Motor neuron (in vitro differentiated cells): ENCODE data around the gene CD247. TPM values are rescaled to one million over a fixed set of nuclear protein-coding genes. Genes with fewer than 3 reads are reported as not detected.

Experiments used
- ATAC-seq, 8 experiments: fragments of 200-7000 bp; cut with Tn5 transposase; replicated peaks in 6 of 8; 2 replicates each; pipeline ENCODE4 v1.8.0; 2021; ENCODE audit warnings: mild to moderate bottlenecking in 8 of 8, moderate library complexity in 8 of 8
- H3K27ac ChIP-seq, 2 donors: fragments of 250-450 bp; sonication (Bioruptor Pico); 2 replicates each; pipeline ENCODE4 v1.9.0; 2021; ENCODE audit warnings: antibody characterized with exemption in 2 of 2, mild to moderate bottlenecking in 2 of 2, moderate library complexity in 1 of 2
- H3K4me1 ChIP-seq, 2 donors: fragments of 250-450 bp; sonication (Bioruptor Pico); replicated peaks in 1 of 2; 2 replicates each; pipeline ENCODE4 v1.6.1; 2021; ENCODE audit warnings: antibody characterized with exemption in 2 of 2, mild to moderate bottlenecking in 2 of 2, moderate library complexity in 1 of 2
- H3K4me3 ChIP-seq, 5 donors: fragments of 250-450 bp; sonication (Bioruptor Pico); 2 replicates each; pipeline ENCODE4 v1.9.0; 2021; ENCODE audit warnings: antibody characterized with exemption in 5 of 5, mild to moderate bottlenecking in 5 of 5, moderate library complexity in 4 of 5
- WGBS, 10 experiments: fragments of 450-650 bp; shearing (Covaris generic); methylation state at CpG; one replicate each; pipeline ENCODE4 v1.0.0; 2022; 5-methylcytosine and 5-hydroxymethylcytosine counted together
- in situ Hi-C, 9 experiments: fragments of 400-800 bp; cut with MboI; loops; one replicate each; pipeline ENCODE4 v1.15.0; 2021; ENCODE audit warnings: low sequenced_read_pairs in 9 of 9, low pct_unique_long_range_greater_than_20kb in 2 of 9; ENCODE audit not compliant: unreplicated experiment in 9 of 9
- total RNA-seq, 8 experiments: library from RNA; unstranded; fragments of 300-600 nt; gene quantifications; 2 replicates each; pipeline versions ENCODE4 v1.2.3 to v1.2.4, GENCODE V29; 2022

Gene CD247
- total RNA-seq, 8 experiments from 2014 or later: 0.21 to 4.2 (median 1.8) TPM

DNA sequence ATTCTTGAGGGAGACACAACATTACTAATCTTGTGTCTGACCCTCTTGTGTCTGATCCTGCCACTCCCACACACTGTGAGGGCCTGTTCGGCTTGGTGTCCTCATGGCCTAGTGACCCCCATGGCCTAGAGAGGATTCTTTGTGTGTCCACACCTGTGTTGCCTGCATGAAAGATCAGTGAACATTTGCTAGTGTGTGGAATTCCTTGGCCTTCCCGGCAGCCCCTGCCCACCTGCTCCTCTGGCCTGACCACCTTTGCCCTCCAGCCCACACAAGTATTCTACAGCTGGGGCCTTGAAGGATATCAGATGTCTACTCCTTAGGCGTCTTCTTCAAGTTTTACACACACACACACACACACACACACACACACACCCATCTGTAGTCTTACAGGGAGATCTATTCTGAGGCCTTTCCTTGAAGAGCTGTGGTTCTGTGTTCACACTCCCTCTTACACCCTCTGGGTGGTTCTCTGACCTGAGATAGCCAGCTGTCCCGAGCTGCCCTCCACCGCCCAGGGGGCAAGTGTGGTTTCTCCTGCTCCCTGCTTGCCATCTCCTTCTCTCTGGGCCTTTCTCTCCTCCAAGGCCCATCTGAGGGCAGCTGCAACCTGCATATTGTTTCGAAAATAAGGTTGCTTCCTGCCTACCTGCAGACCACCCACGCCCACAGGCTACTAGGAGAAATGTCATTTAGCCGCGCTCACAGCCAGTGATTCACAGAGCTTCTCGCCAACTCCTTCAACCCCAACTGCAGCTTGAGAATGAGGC lies 45.4 kb downstream of the CD247 start:
- WGBS, 10 experiments: 51 to 100% (median 77%) methylated on average over 2 to 10 of the region's 10 CpGs; no CpG with 5 or more reads in 3 of the 10 experiments
- Histone ChIP-seq H3K4me3 (no peak overlapping the region), H3K27ac (no peak overlapping the region), H3K4me1 (peaks cover 7 to 21% of the 10 kb centered on the region in 2 donors)
- peak in 4 of 8 experiments; percentile 16 to 82 (median 46) for ATAC-seq
- in situ Hi-C loops: no loop called here

- 30 to 95% (median 81%) methylated on average over 2 to 5 of the region's 5 CpGs for WGBS, 10 experiments
- Histone ChIP-seq H3K27ac (no peak overlapping the region), H3K4me1 (peaks cover 7 to 35% of the 10 kb centered on the region in 2 donors), H3K4me3 (no peak overlapping the region)
- ATAC-seq: no peak
- in situ Hi-C loops: no loop called here
These were observed 46.8 kb downstream of the CD247 start for GRCh38 chr1:167471568-167471967.

- 47 to 100% (median 83%) methylated on average over 2 to 7 of the region's 7 CpGs for whole genome bisulfite sequencing, 10 experiments
These were observed 48.9 kb downstream of the CD247 start for GRCh38 chr1:167469280-167469965.

GRCh38 chr1:167467752-167468151 lies 50.6 kb downstream of the CD247 start:
- 0 to 97% (median 71%) methylated on average over 3 to 9 of the region's 9 CpGs for WGBS, 10 experiments
- peak in 5 of 8 experiments; percentile 17 to 71 (median 26) for ATAC-seq
- Histone ChIP-seq H3K27ac (no peak overlapping the region), H3K4me1 (peaks cover 25 to 55% of the 10 kb centered on the region in 2 donors), H3K4me3 (no peak overlapping the region)
- in situ Hi-C loops: no loop called here

More at GRCh38 chr1:167469280-167469965, 48.9 kb downstream of the CD247 start:
- in situ Hi-C loops: no loop called here
- Histone ChIP-seq H3K27ac (no peak overlapping the region), H3K4me1 (peaks cover 17 to 53% of the 10 kb centered on the region in 2 donors), H3K4me3 (no peak overlapping the region)
- ATAC-seq: no peak

GRCh38 chr1:167467126-167467710 lies 51.1 kb downstream of the CD247 start:
- H3K4me1 ChIP-seq: peaks cover 25 to 54% of the 10 kb centered on the region in 2 donors
- 36 to 100% (median 80%) methylated on average over 3 to 14 of the region's 15 CpGs; no CpG with 5 or more reads in 1 of the 10 experiments for WGBS, 10 experiments
- H3K27ac ChIP-seq: peak overlapping the region in 1 of 2 donors; percentile 2
- ATAC-seq: peak in 7 of 8 experiments; percentile 39 to 68 (median 56)
- no peak overlapping the region for H3K4me3 ChIP-seq
- in situ Hi-C loops: no loop called here

GRCh38 chr1:167465743-167466142 lies 52.6 kb downstream of the CD247 start:
- in situ Hi-C loops: no loop called here
- Histone ChIP-seq H3K4me1 (peaks cover 25 to 54% of the 10 kb centered on the region in 2 donors), H3K27ac (no peak overlapping the region), H3K4me3 (no peak overlapping the region)
- WGBS, 10 experiments: 17 to 71% (median 54%) methylated on average over 1 of the region's 1 CpG; no CpG with 5 or more reads in 5 of the 10 experiments
- peak in 5 of 8 experiments; percentile 72 to 90 (median 87) for ATAC-seq

GRCh38 chr1:167465018-167465417 lies 53.3 kb downstream of the CD247 start:
- 69 to 100% (median 93%) methylated on average over 1 to 2 of the region's 2 CpGs; no CpG with 5 or more reads in 3 of the 10 experiments for WGBS, 10 experiments
- no peak overlapping the region for H3K4me3 ChIP-seq
- in situ Hi-C loops: no loop called here
- peaks cover 25 to 54% of the 10 kb centered on the region in 2 donors for H3K4me1 ChIP-seq
- ATAC-seq: no peak
- no peak overlapping the region for H3K27ac ChIP-seq

- Histone ChIP-seq H3K4me1 (peaks cover 25 to 54% of the 10 kb centered on the region in 2 donors), H3K27ac (no peak overlapping the region), H3K4me3 (no peak overlapping the region)
- no peak for ATAC-seq
- 31 to 100% (median 69%) methylated on average over 2 to 6 of the region's 6 CpGs for WGBS, 10 experiments
- in situ Hi-C loops: no loop called here
These were observed 54.3 kb downstream of the CD247 start for GRCh38 chr1:167463875-167464575.

- H3K27ac ChIP-seq: no peak overlapping the region
- WGBS, 10 experiments: 33 to 100% (median 80%) methylated on average over 1 to 4 of the region's 4 CpGs; no CpG with 5 or more reads in 3 of the 10 experiments
- H3K4me1 ChIP-seq: peaks cover 25 to 49% of the 10 kb centered on the region in 2 donors
- no peak overlapping the region for H3K4me3 ChIP-seq
- in situ Hi-C loops: no loop called here
- ATAC-seq: no peak
These were observed 55.2 kb downstream of the CD247 start for GRCh38 chr1:167463080-167463479.

GRCh38 chr1:167462341-167462740 lies 56.0 kb downstream of the CD247 start:
- ATAC-seq: no peak
- in situ Hi-C loops: no loop called here
- H3K27ac ChIP-seq: no peak overlapping the region
- 60 to 100% (median 83%) methylated on average over 1 to 6 of the region's 8 CpGs; no CpG with 5 or more reads in 4 of the 10 experiments for WGBS, 10 experiments
- H3K4me1 ChIP-seq: peaks cover 25 to 42% of the 10 kb centered on the region in 2 donors
- H3K4me3 ChIP-seq: no peak overlapping the region

GRCh38 chr1:167460836-167461235 lies 57.5 kb downstream of the CD247 start:
- in situ Hi-C loops: no loop called here
- 80 to 100% (median 96%) methylated on average over 1 to 11 of the region's 14 CpGs; no CpG with 5 or more reads in 2 of the 10 experiments for WGBS, 10 experiments
- ATAC-seq: no peak
- H3K27ac ChIP-seq: no peak overlapping the region
- H3K4me1 ChIP-seq: peaks cover 22 to 30% of the 10 kb centered on the region in 2 donors
- no peak overlapping the region for H3K4me3 ChIP-seq

DNA sequence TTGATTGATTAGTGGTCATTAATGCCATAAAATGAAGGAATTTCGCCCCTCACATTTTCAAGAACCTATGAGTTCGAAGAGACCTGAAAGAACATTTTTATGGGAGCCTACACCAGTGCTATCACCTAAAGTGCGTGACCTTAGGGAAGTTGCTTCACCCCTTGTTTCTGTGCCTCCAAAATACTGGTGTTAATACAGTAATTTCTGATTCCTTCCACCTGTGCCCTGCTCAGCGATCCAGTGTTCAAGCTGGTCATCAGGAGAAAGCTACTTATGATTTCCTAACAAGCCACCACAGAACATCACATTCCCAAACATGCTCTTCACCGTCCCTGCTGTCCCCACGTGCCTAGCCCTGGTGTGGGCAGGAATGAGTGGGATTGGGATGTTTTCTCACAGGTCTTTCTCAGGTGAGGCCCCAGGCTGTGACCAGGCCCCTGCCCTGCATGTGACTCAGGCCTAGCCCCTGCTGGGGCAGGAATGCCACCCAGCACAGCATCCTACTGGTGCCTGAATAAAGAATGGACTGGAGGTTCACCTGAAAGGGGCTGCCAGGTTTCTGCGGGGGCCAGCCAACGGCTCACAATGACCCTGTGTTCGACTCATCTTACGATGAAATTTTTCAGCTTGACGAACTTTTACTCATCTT lies 60.3 kb downstream of the CD247 start:
- ATAC-seq: no peak

More for the DNA sequence above, 60.3 kb downstream of the CD247 start:
- 67 to 100% (median 81%) methylated on average over 2 to 10 of the region's 11 CpGs for WGBS, 10 experiments
- H3K4me3 ChIP-seq: no peak overlapping the region
- H3K4me1 ChIP-seq: peaks cover 11 to 16% of the 10 kb centered on the region in 2 donors
- H3K27ac ChIP-seq: no peak overlapping the region
- in situ Hi-C loops: no loop called here
